Omental fat pad (tissue), 4 donors: ENCODE results near the gene MRPL37. TPM values are rescaled to one million over a fixed set of nuclear protein-coding genes. Genes with fewer than 3 reads are reported as not detected.
"Not testable (repeated sequence)": the region's sequence is repeated elsewhere in the genome, so short reads cannot be mapped to it uniquely, and the experiment has no call there.

Source experiments
- ATAC-seq: fragments of 150-250 bp; one replicate; pipeline ENCODE4 v1.9.1; 2016; ENCODE audit warnings: mild to moderate bottlenecking, moderate library complexity; ENCODE audit not compliant: low FRiP score
- DNase-seq: peaks from one replicate; pipeline ENCODE4 v3.0.0-alpha.2; 2019; ENCODE audit warnings: low spot score
- total RNA-seq, 4 donors: library from RNA; depleted of rRNA; stranded (reverse); fragments of >200 nt; gene quantifications; one replicate each; pipeline ENCODE4 v1.1.0, GENCODE V29; 2016
- TF ChIP-seq, protein P1 (sequence below), 3 donors: fragments of 450-650 bp; IDR thresholded peaks; one replicate each; pipeline ENCODE4 v1.5.1; 2016 to 2017; ENCODE audit warnings: antibody characterized with exemption in 3 of 3, mild to moderate bottlenecking in 3 of 3, moderate library complexity in 2 of 3

The MRPL37 gene
- total RNA-seq, 4 donors from 2014 or later: 53.2 to 84.9 (median 56.9) TPM

DNA sequence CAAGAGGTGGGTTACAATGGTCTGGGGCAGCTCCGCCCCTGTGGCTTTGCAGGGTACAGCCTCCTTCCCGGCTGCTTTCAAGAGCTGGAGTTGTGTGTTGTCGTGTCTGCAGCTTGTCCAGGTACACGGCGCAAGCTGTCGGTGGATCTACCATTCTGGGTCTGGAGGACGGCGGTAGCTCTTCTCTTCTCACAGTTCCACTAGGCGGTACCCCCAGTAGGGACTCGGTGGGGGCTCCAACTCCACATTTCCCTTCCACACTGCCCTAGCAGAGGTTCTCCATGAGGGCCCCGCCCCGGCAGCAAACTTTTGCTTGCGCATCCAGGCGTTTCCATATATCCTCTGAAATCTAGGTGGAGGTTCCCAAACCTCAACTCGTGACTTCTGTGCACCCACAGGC, 34.8 kb upstream of the MRPL37 start:
- DNase-seq (no peak), ATAC-seq (no peak)
- TF ChIP-seq, protein P1, sequence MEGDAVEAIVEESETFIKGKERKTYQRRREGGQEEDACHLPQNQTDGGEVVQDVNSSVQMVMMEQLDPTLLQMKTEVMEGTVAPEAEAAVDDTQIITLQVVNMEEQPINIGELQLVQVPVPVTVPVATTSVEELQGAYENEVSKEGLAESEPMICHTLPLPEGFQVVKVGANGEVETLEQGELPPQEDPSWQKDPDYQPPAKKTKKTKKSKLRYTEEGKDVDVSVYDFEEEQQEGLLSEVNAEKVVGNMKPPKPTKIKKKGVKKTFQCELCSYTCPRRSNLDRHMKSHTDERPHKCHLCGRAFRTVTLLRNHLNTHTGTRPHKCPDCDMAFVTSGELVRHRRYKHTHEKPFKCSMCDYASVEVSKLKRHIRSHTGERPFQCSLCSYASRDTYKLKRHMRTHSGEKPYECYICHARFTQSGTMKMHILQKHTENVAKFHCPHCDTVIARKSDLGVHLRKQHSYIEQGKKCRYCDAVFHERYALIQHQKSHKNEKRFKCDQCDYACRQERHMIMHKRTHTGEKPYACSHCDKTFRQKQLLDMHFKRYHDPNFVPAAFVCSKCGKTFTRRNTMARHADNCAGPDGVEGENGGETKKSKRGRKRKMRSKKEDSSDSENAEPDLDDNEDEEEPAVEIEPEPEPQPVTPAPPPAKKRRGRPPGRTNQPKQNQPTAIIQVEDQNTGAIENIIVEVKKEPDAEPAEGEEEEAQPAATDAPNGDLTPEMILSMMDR (IDR thresholded peaks at IDR 0.05): no peak

DNA sequence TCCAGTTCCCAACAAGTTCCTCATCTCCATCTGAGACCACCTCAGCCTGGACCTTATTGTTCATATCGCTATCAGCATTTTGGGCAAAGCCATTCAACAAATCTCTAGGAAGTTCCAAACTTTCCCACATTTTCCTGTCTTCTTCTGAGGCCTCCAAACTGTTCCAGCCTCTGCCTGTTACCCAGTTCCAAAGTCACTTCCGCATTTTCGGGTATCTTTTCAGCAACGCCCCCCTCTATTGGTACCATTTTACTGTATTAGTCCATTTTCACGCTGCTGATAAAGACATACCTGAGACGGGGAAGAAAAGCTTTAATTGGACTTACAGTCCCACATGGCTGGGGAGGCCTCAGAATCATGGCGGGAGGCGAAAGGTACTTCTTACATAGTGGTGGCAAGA, 33.6 kb upstream of the MRPL37 start:
- not testable (repeated sequence) for DNase-seq, ATAC-seq

DNA sequence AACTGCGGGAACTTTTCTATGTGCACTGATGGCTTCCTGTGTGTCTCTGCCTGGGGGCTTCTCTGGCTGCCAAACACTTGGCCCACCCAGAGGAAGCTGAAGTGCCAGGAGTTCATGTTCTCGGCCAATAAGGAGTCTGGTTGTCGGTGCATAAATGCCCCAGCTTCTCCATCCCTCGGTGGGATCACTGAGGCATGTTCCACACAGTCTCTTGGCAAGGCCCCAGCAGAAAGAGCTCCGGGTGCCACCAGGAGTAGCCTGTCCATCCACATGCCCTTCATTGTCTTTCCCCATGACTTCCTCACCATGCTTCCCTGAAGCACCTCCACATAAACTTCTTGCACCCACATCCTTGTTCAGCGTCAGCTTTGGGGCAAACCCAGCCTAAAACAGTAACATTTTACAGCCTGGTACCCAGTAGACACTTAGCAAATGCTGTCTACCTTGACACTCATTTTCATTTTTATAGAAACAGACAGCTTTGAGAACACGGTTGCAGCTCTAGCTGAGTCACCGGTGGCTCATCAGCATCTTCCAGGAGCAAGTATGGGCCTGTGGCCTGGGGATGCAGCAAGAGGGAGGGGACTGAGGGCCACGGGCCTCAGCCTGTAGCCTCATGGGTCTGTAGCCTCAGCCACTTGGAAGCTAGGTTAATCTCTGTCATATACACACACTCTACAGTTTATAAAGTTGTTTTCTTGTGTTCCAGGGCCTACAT, 32.4 kb upstream of the MRPL37 start:
- TF ChIP-seq, protein P1 (IDR thresholded peaks at IDR 0.05): no peak
- DNase-seq (no peak), ATAC-seq (no peak)

DNA sequence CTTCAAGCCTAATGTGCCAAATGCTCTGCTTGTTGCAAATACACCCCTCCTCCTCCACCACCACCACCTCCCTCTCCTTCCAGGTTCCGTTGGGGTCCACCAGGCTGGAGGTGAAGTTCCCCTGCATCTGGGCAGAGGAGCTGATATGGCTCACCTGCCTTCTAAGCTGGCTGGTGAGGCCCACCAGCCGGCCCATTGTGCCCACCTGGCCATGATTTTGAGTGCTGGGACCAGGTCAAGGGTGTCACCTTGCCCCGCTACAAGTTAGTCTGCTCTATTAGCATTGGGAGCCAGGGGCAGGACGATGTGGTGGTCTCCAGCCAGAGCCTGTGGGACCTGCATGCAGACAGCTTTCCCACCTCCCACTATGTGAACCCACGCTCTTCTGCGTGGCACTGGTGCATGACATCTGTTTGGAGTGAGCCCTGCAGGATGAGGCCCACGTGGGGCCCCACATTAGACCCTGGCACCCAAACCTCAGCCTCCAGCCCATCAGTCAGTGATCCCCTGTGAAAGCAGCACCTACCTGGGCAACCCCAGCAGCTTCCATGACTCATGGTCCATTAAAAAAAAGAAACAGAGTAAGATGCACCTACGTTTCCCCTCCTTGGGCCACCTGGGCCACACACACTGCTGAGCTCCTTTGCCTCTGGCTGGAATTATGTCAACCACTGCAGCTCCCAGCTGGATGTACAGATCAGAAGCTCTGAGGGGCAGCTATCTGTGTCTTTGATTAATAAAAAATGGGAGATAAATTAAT, 31.6 kb upstream of the MRPL37 start:
- DNase-seq (no peak), ATAC-seq (no peak)
- TF ChIP-seq, protein P1 (IDR thresholded peaks at IDR 0.05): no peak

DNA sequence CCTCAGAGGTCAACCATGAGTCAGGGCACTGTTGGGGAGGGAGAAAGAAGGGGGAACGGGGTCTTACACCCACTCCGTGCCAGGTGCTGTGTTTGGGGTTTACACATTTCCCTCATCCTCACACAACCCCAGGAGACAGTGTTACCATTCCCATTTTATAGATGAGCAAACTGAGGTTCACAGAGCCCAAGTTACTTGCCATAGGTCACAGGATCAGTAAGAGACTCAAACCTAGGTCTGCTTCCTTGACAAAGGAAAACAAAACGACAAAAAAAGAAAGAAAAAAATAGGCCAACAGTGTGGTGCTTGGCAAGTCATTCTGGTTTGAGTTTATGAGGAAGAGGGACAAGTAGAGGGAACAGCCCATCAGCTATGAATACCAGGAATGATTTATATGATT, 30.9 kb upstream of the MRPL37 start:
- DNase-seq: no peak
- no peak for ATAC-seq
- TF ChIP-seq, protein P1 (IDR thresholded peaks at IDR 0.05): no peak

DNA sequence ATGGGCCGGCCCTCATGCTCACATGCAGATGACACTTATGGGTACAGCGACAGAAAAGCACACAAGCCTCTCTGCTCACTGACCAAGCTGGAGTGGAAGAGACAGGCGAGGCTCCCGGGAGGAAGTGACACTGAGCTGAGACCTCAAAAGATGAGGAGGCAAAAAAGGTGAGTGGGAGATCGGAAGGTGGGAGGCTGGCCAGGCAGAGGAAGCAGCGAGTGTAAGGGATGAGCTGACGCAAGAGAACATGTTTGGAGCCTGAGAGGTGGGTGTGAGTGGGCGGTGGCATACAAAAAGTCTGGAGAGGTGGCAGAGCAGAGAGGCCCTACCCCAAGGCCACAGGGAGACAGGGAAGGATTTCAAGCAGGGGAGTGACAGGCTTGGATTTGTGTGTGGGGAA, 29.0 kb upstream of the MRPL37 start:
- no peak for ATAC-seq
- no peak for DNase-seq
- TF ChIP-seq, protein P1 (IDR thresholded peaks at IDR 0.05): no peak

DNA sequence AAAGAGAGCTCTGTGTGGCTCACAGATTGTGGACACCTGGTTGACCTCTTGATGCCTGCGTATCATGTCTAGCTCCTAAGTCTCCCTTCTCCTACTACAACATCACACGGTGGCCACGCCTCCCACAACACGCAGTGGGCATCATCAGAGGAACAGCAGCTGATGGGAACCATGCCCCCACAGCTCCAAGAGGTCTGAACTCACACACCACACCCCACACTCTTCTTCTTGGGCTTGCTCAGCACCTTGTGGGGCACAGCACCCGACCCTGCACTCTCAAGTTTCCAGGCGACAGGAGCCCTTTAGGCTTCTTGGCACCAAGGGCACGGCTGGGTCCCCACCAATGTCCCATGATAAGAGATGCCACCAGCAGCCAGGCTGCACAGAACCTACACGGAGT, 28.4 kb upstream of the MRPL37 start:
- TF ChIP-seq, protein P1 (IDR thresholded peaks at IDR 0.05): no peak
- ATAC-seq (no peak), DNase-seq (no peak)
